ENCODE measurements around the gene PPIL6. TPM values are rescaled to one million over a fixed set of nuclear protein-coding genes. Genes with fewer than 3 reads are reported as not detected.

PPIL6 gene
- total RNA-seq, 4 donors from 2014 or later: 2.2 to 9.2 (median 5.5) TPM

GRCh38 chr6:109452181-109452580, 11.8 kb upstream of the PPIL6 start:
- intact Hi-C loops (cut with DNase I): no loop called here
- H3K27me3 ChIP-seq: no peaks in the 10 kb centered on the region
- no peak overlapping the region for H3K27ac ChIP-seq (replicated peaks in 1 of 4)
- whole genome bisulfite sequencing: 97% methylated on average over 9 of the region's 9 CpGs
- peaks cover 0 to 18% (median 14%) of the 10 kb centered on the region in 4 donors for H3K36me3 ChIP-seq
- TF ChIP-seq POLR2AphosphoS5 (IDR thresholded peaks at IDR 0.05) (no peak), EP300 (IDR thresholded peaks at IDR 0.05) (no peak), POLR2A (IDR thresholded peaks at IDR 0.05; ENCODE audit: low read depth) (no peak), CTCF (IDR thresholded peaks at IDR 0.05) (no peak)
- no peak for DNase-seq (ENCODE audit: extremely low spot score)
- no peak overlapping the region for H3K4me3 ChIP-seq
- no peaks in the 10 kb centered on the region for H3K9me3 ChIP-seq
- peaks cover 20 to 33% (median 29%) of the 10 kb centered on the region in 4 donors for H3K4me1 ChIP-seq

DNA sequence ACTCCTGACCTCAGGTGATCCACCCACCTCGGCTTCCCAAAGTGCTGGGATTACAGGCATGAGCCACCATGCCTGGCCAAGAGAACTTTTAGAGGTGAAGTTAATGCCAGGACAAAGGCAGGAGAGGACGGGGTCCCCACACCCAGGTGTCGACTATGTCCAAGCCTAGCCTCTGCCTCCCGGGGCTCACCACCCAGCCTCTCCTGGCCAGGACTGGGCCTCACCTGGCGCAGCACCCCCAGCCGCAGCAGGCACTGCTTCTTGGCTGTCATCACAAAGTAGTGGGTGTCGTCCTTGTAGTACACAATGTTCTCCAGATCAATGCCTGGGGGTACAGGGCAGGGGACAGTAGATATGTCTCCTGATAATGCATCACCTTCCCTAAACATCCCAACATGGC, 10.9 kb upstream of the PPIL6 start:
- intact Hi-C loops (cut with DNase I): no loop called here
- DNase-seq (ENCODE audit: extremely low spot score): no peak
- no peak for TF ChIP-seq POLR2AphosphoS5 (IDR thresholded peaks at IDR 0.05)
- TF ChIP-seq POLR2A (IDR thresholded peaks at IDR 0.05; ENCODE audit: low read depth): no peak
- TF ChIP-seq EP300 (IDR thresholded peaks at IDR 0.05): no peak
- TF ChIP-seq CTCF (IDR thresholded peaks at IDR 0.05): no peak
- no peak overlapping the region for H3K4me3 ChIP-seq
- H3K36me3 ChIP-seq: peaks cover 0 to 26% (median 19%) of the 10 kb centered on the region in 4 donors
- H3K4me1 ChIP-seq: peaks cover 14 to 25% (median 22%) of the 10 kb centered on the region in 4 donors
- no peak overlapping the region for H3K27ac ChIP-seq (replicated peaks in 1 of 4)
- H3K9me3 ChIP-seq: no peaks in the 10 kb centered on the region
- no peaks in the 10 kb centered on the region for H3K27me3 ChIP-seq
- WGBS: 94% methylated on average over 5 of the region's 7 CpGs

GRCh38 chr6:109450801-109451200, 10.4 kb upstream of the PPIL6 start:
- DNase-seq (ENCODE audit: extremely low spot score): no peak
- TF ChIP-seq EP300 (IDR thresholded peaks at IDR 0.05): no peak
- no peak for TF ChIP-seq POLR2AphosphoS5 (IDR thresholded peaks at IDR 0.05)
- no peak for TF ChIP-seq CTCF (IDR thresholded peaks at IDR 0.05)
- no peak for TF ChIP-seq POLR2A (IDR thresholded peaks at IDR 0.05; ENCODE audit: low read depth)
- Histone ChIP-seq H3K4me1 (peaks cover 10 to 20% (median 17%) of the 10 kb centered on the region in 4 donors), H3K9me3 (no peaks in the 10 kb centered on the region), H3K27ac (replicated peaks in 1 of 4) (no peak overlapping the region), H3K27me3 (no peaks in the 10 kb centered on the region), H3K4me3 (no peak overlapping the region), H3K36me3 (peaks cover 0 to 32% (median 24%) of the 10 kb centered on the region in 4 donors)
- 83% methylated on average over 2 of the region's 3 CpGs for WGBS
- intact Hi-C loops (cut with DNase I): no loop called here

- DNase-seq (ENCODE audit: extremely low spot score): no peak
- H3K4me3 ChIP-seq: no peak overlapping the region
- H3K4me1 ChIP-seq: peaks cover 10 to 17% (median 16%) of the 10 kb centered on the region in 4 donors
- no peaks in the 10 kb centered on the region for H3K9me3 ChIP-seq
- intact Hi-C loops (cut with DNase I): no loop called here
- peaks cover 3 to 39% (median 31%) of the 10 kb centered on the region in 4 donors for H3K36me3 ChIP-seq
- H3K27me3 ChIP-seq: no peaks in the 10 kb centered on the region
- H3K27ac ChIP-seq (replicated peaks in 1 of 4): no peak overlapping the region
- 91% methylated on average over 10 of the region's 16 CpGs for WGBS
- no peak for TF ChIP-seq POLR2A (IDR thresholded peaks at IDR 0.05; ENCODE audit: low read depth)
- TF ChIP-seq CTCF (IDR thresholded peaks at IDR 0.05): no peak
Observed at GRCh38 chr6:109449795-109450673, 9.6 kb upstream of the PPIL6 start.

Data from esophagus muscularis mucosa (tissue), 4 donors.